Thymus (tissue), 11 donors: Measurements from ENCODE around the gene HDAC4. TPM values are rescaled to one million over a fixed set of nuclear protein-coding genes. Genes with fewer than 3 reads are reported as not detected.

Source experiments
- DNase-seq, 9 donors: peaks; one replicate each; pipeline ENCODE4 v3.0.0-alpha.2; 2013; ENCODE audit warnings: low spot score in 9 of 9, low read depth in 6 of 9, missing footprints in 1 of 9
- H3K27ac ChIP-seq, 2 donors: one replicate each; pipeline ENCODE4 v1.5.1; 2013; ENCODE audit warnings: control low read depth in 1 of 2, low read depth in 1 of 2, low read length in 1 of 2, mild to moderate bottlenecking in 1 of 2, moderate library complexity in 1 of 2
- H3K27me3 ChIP-seq, 2 donors: one replicate each; pipeline ENCODE4 v1.5.1; 2013; ENCODE audit warnings: low read length in 1 of 2; ENCODE audit not compliant: control insufficient read depth in 2 of 2, insufficient read depth in 1 of 2
- H3K36me3 ChIP-seq, 2 donors: one replicate each; pipeline ENCODE4 v1.5.1; 2013; ENCODE audit warnings: low read length in 1 of 2, mild to moderate bottlenecking in 1 of 2, moderate library complexity in 1 of 2; ENCODE audit not compliant: control insufficient read depth in 2 of 2, insufficient read depth in 2 of 2
- H3K4me1 ChIP-seq, 2 donors: one replicate each; pipeline ENCODE4 v1.5.1; 2013; ENCODE audit warnings: low read length in 2 of 2; ENCODE audit not compliant: control insufficient read depth in 2 of 2, insufficient read depth in 2 of 2
- H3K4me3 ChIP-seq, 2 donors: one replicate each; pipeline ENCODE4 v1.5.1; 2013; ENCODE audit warnings: low read length in 2 of 2, control low read depth in 1 of 2, mild to moderate bottlenecking in 1 of 2
- H3K9me3 ChIP-seq, 2 donors: one replicate each; pipeline ENCODE4 v1.5.1; 2013; ENCODE audit warnings: low read length in 1 of 2, mild to moderate bottlenecking in 1 of 2; ENCODE audit not compliant: control insufficient read depth in 2 of 2, insufficient read depth in 1 of 2
- WGBS: extraction: QIAGEN DNeasy Blood & Tissue Kit; methylation state at CpG from one replicate; pipeline ENCODE4 v1.1.7; 2013; 5-methylcytosine and 5-hydroxymethylcytosine counted together
- polyA plus RNA-seq: library from polyadenylated mRNA; stranded (reverse); fragments of 200-250 nt; gene quantifications from one replicate; pipeline ENCODE4 v1.2.3, GENCODE V29; 2013
- total RNA-seq: library from RNA; stranded (reverse); fragments of 120-200 nt; gene quantifications from one replicate; pipeline ENCODE4 v1.2.4, GENCODE V29; 2013
- donor health status: healthy.

HDAC4 gene
- total and polyA plus RNA-seq, 2 donors: 7.8 to 17.9 TPM

DNA sequence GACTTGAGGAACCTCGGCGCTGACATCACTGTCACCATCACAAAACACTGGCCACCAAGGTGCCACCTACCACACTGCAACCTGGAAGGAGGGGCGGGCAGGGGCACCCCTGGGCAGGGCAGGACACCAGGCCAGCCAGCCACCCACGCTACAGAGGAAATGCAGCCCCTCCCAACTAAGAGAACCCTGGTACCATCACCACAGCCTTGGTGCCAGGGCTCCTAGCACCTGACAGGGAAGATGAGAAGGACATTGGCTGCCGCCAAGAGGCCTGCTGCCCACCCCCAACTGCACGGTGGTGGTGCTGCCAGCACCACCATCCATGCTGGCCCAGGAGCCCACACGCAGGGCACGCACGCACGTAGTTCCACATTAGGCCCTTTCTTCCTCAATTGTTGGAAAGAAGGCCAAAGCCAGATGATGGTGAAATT is 88.7 kb downstream of the HDAC4 start:
- Histone ChIP-seq H3K4me3 (no peak overlapping the region), H3K36me3 (peaks cover 20 to 48% of the 10 kb centered on the region in 2 donors), H3K27ac (no peak overlapping the region), H3K4me1 (peaks cover 16 to 81% of the 10 kb centered on the region in 2 donors), H3K9me3 (peaks cover 0 to 9% of the 10 kb centered on the region in 2 donors), H3K27me3 (no peaks in the 10 kb centered on the region)
- 97% methylated on average over 10 of the region's 10 CpGs for WGBS
- DNase-seq: no peak

DNA sequence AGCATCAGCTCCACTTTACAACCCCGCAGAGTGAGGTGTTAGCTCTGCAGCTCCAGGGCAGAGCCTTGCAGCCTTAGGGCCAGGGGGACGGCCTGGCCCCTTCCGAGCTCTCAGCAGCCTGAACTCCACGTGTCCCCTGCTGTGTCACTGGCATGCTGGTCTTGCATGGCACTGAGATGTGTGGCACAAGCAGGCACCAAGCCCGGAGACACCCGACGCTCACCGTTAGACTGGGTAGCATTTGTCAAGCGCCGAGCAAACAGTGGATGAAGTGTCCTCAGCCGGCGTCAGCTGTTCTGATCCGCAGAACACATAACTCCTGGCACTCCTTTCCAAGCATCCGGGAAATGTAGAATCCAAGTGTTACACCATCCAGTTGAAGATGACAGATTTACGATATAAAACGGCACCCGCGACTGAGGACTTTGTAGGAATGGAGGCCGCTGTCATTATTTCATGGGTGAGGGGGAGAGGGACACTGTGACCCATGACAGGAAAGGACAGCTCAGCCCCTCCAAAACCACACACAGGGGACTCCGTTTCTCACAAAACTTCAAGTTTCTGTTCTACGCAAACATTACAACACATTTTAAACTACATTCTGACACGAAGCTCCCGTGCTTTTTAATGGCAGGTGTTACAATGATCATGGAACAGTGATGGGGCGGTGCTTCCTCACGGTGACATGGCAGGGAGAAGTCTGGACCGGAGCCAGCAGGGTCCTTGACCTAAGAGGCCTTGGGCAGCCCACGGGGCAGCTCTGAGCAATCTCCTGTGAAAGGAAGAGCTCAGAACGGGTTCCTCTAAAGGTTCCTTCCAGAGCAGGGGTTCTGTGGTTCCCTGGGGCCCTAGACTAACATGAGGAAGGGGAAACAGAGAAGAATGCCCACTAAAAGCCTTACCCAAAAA is 89.4 kb downstream of the HDAC4 start:
- Histone ChIP-seq H3K27ac (no peak overlapping the region), H3K4me1 (peaks cover 16 to 81% of the 10 kb centered on the region in 2 donors), H3K4me3 (no peak overlapping the region), H3K9me3 (peaks cover 0 to 9% of the 10 kb centered on the region in 2 donors), H3K36me3 (peaks cover 20 to 50% of the 10 kb centered on the region in 2 donors), H3K27me3 (no peaks in the 10 kb centered on the region)
- WGBS: 96% methylated on average over 28 of the region's 28 CpGs
- DNase-seq: no peak

DNA sequence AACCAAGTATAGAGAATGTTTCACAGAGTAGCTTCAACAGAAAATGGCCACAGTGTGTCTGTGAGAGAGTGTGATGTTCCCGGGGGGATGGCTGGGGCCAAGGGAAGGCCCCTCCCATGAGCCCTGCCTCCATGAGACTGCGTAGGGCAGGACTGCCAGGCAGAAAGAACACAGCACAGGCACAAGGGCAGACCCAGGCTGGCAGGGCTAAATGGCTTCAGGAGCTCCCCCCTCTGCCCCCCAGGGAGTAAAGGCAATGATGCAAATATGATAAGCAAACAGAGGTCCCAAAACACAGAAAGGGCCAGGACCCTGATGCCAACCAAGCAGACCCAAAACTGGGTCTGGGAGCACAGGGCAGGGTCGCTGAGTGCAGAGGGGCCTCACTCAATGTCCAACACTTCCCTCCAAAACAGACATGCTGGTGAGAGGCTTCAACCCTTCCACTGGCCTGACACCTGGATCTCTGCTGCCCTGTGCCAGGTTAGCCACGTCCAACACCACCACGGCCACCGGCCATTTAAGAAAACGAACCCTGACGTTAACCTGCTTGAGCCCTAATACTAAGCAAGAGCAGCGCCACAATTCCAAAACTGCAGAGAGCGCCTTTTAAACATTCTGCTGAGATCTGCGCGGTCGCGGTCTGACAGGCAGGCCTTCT is 90.3 kb downstream of the HDAC4 start:
- DNase-seq: no peak
- Histone ChIP-seq H3K27me3 (no peaks in the 10 kb centered on the region), H3K27ac (no peak overlapping the region), H3K9me3 (peaks cover 0 to 9% of the 10 kb centered on the region in 2 donors), H3K4me1 (peaks cover 13 to 85% of the 10 kb centered on the region in 2 donors), H3K36me3 (peaks cover 20 to 47% of the 10 kb centered on the region in 2 donors), H3K4me3 (no peak overlapping the region)
- 98% methylated on average over 14 of the region's 14 CpGs for WGBS

DNA sequence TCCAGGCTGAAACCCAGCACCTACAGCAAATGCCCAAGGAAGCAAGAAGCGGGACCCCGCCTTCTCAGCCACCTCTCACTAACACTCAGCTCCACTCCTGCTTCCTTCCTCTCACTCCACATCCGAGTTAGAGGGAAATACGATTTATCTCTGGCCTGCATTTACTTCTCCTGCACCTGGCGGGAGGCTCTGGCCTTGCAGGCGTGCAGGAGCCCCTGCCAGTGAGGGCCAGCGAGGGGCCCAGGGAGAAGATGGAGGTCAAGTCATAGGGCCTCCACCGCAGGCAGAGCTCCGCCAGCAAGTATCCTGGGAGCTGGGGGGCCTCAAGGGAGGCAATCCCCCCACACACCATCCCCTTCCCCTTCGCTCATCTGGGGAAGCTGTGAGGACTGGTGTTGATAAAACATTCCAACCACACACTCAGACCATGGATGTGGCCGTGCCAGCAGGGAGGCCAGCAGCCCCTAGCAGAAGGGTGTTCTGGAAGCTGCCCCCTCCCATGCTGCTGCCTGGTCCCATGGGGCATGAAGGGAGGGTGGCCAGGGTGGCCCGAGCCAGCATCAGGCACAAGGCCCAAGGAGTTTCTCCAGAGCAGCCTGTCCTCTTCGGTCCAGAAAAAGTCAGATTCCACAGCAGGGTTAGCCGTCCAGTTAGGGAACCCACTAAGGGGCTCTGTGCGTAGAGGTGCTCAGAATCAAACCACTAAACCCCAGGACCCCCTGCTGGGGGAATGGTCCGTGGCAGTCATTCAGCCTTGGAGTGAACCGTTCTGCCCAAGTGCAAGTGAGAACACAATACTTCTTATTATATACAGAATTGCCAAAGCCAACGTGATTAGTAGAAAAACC is 91.2 kb downstream of the HDAC4 start:
- DNase-seq: no peak
- H3K4me1 ChIP-seq: peaks cover 15 to 94% of the 10 kb centered on the region in 2 donors
- no peaks in the 10 kb centered on the region for H3K27me3 ChIP-seq
- WGBS: 80% methylated on average over 18 of the region's 18 CpGs
- H3K36me3 ChIP-seq: peaks cover 20 to 49% of the 10 kb centered on the region in 2 donors
- H3K4me3 ChIP-seq: no peak overlapping the region
- peak overlapping the region; percentile 36 to 71 for H3K27ac ChIP-seq
- H3K9me3 ChIP-seq: peaks cover 0 to under 1% of the 10 kb centered on the region in 2 donors

DNA sequence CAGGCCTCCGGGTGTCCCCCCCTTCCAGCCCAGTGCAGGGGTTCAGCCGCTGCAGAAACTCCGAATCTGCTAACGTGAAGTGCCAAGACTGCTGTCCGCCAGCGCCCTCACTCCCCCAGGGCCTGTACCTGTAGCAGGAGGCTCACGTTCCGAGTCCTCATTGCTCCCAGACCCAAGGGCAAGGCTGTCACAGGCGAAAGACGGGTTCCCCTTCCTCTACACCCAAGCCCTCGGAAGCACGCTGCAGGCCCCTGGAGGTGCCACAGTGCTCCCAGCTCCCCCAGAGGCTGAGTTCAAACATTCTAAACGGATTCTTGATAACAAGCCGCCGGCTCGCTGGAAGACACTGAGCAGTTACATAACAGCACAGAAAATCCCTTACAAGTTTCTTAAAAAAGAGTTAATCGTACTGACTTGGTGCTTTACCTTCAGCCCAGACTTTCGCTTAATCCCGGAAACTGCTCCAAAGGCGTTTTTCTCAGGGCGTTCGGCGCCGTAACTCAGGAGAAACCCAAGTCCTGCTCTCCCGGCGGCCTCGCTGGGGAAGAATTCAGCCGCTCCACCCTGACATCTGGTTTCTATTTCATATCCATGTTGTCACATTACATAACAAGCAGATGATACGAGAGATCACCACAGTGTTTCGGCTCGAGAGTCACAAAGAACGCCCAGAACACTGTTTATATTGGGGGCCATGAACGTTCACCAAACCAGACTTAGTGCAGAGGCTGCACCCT is 92.0 kb downstream of the HDAC4 start:
- Histone ChIP-seq H3K9me3 (no peaks in the 10 kb centered on the region), H3K36me3 (peaks cover 20 to 49% of the 10 kb centered on the region in 2 donors), H3K4me1 (peaks cover 18 to 97% of the 10 kb centered on the region in 2 donors), H3K4me3 (peak overlapping the region in 1 of 2 donors; percentile 13), H3K27ac (peak overlapping the region in 1 of 2 donors; percentile 71), H3K27me3 (no peaks in the 10 kb centered on the region)
- no peak for DNase-seq
- 90% methylated on average over 33 of the region's 33 CpGs for WGBS

DNA sequence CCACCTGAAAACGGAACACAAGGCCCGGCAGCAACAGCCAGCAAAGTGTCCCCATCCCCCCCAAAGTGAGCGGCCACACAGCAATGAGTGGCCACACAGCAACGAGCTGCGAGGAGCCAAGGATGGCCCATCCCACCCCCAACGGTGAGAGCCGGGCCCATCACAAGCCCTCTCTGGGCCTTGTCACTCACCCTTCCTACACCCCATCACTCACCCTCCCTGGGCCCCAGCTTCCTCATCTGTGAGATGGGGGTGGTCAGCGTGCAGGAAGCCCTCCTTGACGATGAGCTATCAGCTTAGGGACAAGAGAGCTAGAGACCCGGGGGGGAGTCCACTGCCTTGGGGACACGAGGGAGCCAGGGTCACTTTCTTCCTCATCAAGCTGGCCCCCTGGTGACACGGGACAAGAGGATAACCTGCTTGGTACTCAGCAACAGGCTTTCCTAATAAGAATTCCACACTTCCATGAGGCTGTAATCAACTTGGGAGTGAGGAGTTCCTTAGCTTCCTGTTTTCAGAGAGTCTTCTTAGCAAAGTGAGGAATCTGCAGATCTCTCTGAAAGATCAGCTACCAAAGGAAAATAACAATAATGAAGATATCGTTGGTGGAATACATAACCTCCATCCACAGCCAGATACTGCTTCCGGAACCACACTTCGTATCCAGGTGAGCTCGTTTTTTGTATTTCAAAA is 92.8 kb downstream of the HDAC4 start:
- Histone ChIP-seq H3K27me3 (no peaks in the 10 kb centered on the region), H3K4me3 (peak overlapping the region in 1 of 2 donors; percentile 13), H3K36me3 (peaks cover 20 to 51% of the 10 kb centered on the region in 2 donors), H3K27ac (no peak overlapping the region), H3K4me1 (peaks cover 17 to 97% of the 10 kb centered on the region in 2 donors), H3K9me3 (peaks cover 0 to 3% of the 10 kb centered on the region in 2 donors)
- DNase-seq: no peak
- WGBS: 96% methylated on average over 16 of the region's 16 CpGs

DNA sequence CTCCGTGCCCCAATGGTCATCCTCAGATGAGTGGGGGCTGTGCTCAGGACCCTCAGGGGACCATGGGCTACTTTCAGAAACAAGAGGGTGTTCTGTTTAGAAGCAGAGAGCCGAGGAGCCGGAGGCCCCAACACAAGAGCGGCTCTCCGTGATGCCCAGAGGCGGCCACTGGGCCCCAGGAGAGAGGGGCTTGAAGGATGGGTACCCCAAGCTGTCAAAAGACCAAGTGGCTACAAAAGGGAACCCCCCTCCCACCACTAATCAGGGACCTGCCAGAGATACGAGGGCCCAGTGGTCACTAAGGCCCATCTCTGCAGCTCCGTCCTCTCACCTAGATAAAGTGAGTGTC is 93.6 kb downstream of the HDAC4 start:
- WGBS: over 99% methylated on average over 8 of the region's 8 CpGs
- no peaks in the 10 kb centered on the region for H3K27me3 ChIP-seq
- no peak overlapping the region for H3K27ac ChIP-seq
- peaks cover 0 to 3% of the 10 kb centered on the region in 2 donors for H3K9me3 ChIP-seq
- peaks cover 24 to 99% of the 10 kb centered on the region in 2 donors for H3K4me1 ChIP-seq
- no peak overlapping the region for H3K4me3 ChIP-seq
- peaks cover 16 to 46% of the 10 kb centered on the region in 2 donors for H3K36me3 ChIP-seq
- no peak for DNase-seq
